HG03565 (cell line): ENCODE data around the gene NEK8.
"Not testable (repeated sequence)": the region's sequence is repeated elsewhere in the genome, so short reads cannot be mapped to it uniquely, and the experiment has no call there.

Source experiments
- ATAC-seq: cut with Tn5 transposase; IDR thresholded peaks from one replicate; pipeline ENCODE4 v1.9.1; 2021; ENCODE audit warnings: mild to moderate bottlenecking, moderate library complexity; ENCODE audit not compliant: unreplicated experiment

NEK8 gene

GRCh38 chr17:28724500-28725165, 4.0 kb upstream of the NEK8 start:
- no peak for ATAC-seq

GRCh38 chr17:28725166-28725659, 3.4 kb upstream of the NEK8 start:
- ATAC-seq = no peak

GRCh38 chr17:28725660-28726225, 2.8 kb upstream of the NEK8 start:
- ATAC-seq = no peak

- ATAC-seq = no peak
Observed at GRCh38 chr17:28726226-28726626, 2.4 kb upstream of the NEK8 start, which contains the start of gene TLCD1. Gene TLCD1 (minus strand): TSS chr17:28726233. CDS start chr17:28726097, 136 bp downstream.

- ATAC-seq = peak; percentile 34
Observed at GRCh38 chr17:28726627-28727491, 1.7 kb upstream of the NEK8 start.

- no peak for ATAC-seq
Observed at GRCh38 chr17:28729950-28730330, 1.4 kb downstream of the NEK8 start.

- ATAC-seq = no peak
Observed at GRCh38 chr17:28733346-28733745, 4.8 kb downstream of the NEK8 start.

- ATAC-seq = no peak
Observed at GRCh38 chr17:28734712-28735241, 6.2 kb downstream of the NEK8 start.

- ATAC-seq = no peak
Observed at GRCh38 chr17:28735242-28735722, 6.7 kb downstream of the NEK8 start.

GRCh38 chr17:28735913-28736769, 7.6 kb downstream of the NEK8 start:
- not testable (repeated sequence) for ATAC-seq

GRCh38 chr17:28737316-28737715, 8.7 kb downstream of the NEK8 start:
- no peak for ATAC-seq

- peak; percentile 67 for ATAC-seq
Observed at GRCh38 chr17:28737770-28738679, 9.4 kb downstream of the NEK8 start.

- ATAC-seq = no peak
Observed at GRCh38 chr17:28738680-28739384, 10.2 kb downstream of the NEK8 start.

GRCh38 chr17:28740406-28741357, 12.1 kb downstream of the NEK8 start:
- no peak for ATAC-seq

- no peak for ATAC-seq
Observed at GRCh38 chr17:28741358-28742349, 13.1 kb downstream of the NEK8 start.
